ENCODE measurements around the gene SERGEF. TPM values are rescaled to one million over a fixed set of nuclear protein-coding genes. Genes with fewer than 3 reads are reported as not detected.

Gene SERGEF
- total and polyA plus RNA-seq, 8 donors, result 16.2 to 26.1 (median 19.7) TPM

- intact Hi-C loops (cut with DNase I), result no loop called here
- no peak for ATAC-seq
- TF ChIP-seq, protein P1, sequence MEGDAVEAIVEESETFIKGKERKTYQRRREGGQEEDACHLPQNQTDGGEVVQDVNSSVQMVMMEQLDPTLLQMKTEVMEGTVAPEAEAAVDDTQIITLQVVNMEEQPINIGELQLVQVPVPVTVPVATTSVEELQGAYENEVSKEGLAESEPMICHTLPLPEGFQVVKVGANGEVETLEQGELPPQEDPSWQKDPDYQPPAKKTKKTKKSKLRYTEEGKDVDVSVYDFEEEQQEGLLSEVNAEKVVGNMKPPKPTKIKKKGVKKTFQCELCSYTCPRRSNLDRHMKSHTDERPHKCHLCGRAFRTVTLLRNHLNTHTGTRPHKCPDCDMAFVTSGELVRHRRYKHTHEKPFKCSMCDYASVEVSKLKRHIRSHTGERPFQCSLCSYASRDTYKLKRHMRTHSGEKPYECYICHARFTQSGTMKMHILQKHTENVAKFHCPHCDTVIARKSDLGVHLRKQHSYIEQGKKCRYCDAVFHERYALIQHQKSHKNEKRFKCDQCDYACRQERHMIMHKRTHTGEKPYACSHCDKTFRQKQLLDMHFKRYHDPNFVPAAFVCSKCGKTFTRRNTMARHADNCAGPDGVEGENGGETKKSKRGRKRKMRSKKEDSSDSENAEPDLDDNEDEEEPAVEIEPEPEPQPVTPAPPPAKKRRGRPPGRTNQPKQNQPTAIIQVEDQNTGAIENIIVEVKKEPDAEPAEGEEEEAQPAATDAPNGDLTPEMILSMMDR (IDR thresholded peaks at IDR 0.05), result no peak
Measured at GRCh38 chr11:17840101-17840548, 172.7 kb downstream of the SERGEF start.

DNA sequence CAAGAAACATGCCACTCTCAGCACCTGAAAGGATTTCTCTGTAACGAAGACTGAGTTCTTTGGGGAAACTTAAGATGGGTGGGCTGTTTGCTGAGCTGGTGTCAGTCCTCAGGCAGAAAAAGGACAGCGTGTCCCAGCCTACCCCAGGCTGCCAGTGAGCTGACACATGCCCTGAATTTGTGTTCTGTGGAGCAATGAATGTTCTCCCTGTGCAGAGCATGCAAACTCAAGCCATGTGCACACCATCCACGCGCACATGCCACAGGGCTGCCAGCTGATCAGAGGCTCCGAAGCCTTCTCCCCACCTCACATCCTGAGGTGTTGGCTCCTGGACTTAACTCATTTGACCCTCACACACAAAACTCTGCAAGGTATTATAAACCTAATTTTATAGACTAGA, 173.4 kb downstream of the SERGEF start:
- no peaks in the 10 kb centered on the region for H3K27me3 ChIP-seq
- H3K27ac ChIP-seq, result no peak overlapping the region
- ATAC-seq (no peak), DNase-seq (no peak)
- intact Hi-C loops (cut with DNase I), result no loop called here
- no peaks in the 10 kb centered on the region for H3K36me3 ChIP-seq
- TF ChIP-seq, protein P1 (IDR thresholded peaks at IDR 0.05), result no peak
- H3K9me3 ChIP-seq, result no peaks in the 10 kb centered on the region
- H3K4me1 ChIP-seq, result no peaks in the 10 kb centered on the region
- no peak overlapping the region for H3K4me3 ChIP-seq

More at GRCh38 chr11:17840101-17840548, 172.7 kb downstream of the SERGEF start:
- Histone ChIP-seq H3K27ac (no peak overlapping the region), H3K27me3 (no peaks in the 10 kb centered on the region), H3K36me3 (no peaks in the 10 kb centered on the region), H3K9me3 (no peaks in the 10 kb centered on the region), H3K4me3 (no peak overlapping the region), H3K4me1 (no peaks in the 10 kb centered on the region)
- no peak for DNase-seq

- intact Hi-C loops (cut with DNase I), result no loop called here
- DNase-seq, result no peak
- TF ChIP-seq, protein P1 (IDR thresholded peaks at IDR 0.05), result no peak
- H3K4me1 ChIP-seq, result no peaks in the 10 kb centered on the region
- no peaks in the 10 kb centered on the region for H3K36me3 ChIP-seq
- ATAC-seq, result no peak
- H3K27me3 ChIP-seq, result no peaks in the 10 kb centered on the region
- H3K9me3 ChIP-seq, result no peaks in the 10 kb centered on the region
- H3K4me3 ChIP-seq, result no peak overlapping the region
- H3K27ac ChIP-seq, result no peak overlapping the region
Measured at GRCh38 chr11:17838102-17838501, 174.7 kb downstream of the SERGEF start.

GRCh38 chr11:17831883-17832282, 181.0 kb downstream of the SERGEF start:
- ATAC-seq, result no peak

DNA sequence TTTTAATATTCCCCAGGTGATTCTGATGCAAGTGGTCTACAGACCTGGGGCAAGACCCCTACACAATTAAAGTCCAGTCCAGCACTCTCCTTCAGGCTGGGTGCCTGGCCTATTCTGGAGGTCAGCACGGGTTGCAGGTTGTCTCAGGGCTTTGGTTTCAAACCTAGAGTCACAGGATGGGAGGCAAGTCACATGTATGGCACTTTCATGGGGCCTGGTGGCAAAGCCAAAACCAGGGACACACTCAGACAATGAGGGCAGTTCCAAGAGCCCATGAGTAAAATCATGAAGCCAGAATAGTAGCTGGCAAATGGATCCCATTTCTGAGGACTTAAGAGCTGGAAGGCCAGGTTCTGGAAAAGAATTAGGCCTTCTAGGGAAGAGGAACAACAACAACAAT, 181.6 kb downstream of the SERGEF start:
- Histone ChIP-seq H3K4me3 (no peak overlapping the region), H3K9me3 (no peaks in the 10 kb centered on the region), H3K4me1 (peaks cover 0 to 5% of the 10 kb centered on the region in 2 donors), H3K27ac (no peak overlapping the region), H3K27me3 (no peaks in the 10 kb centered on the region), H3K36me3 (no peaks in the 10 kb centered on the region)
- ATAC-seq (no peak), DNase-seq (no peak)
- intact Hi-C loops (cut with DNase I), result no loop called here
- TF ChIP-seq, protein P1 (IDR thresholded peaks at IDR 0.05), result no peak

More at GRCh38 chr11:17831883-17832282, 181.0 kb downstream of the SERGEF start:
- Histone ChIP-seq H3K4me3 (no peak overlapping the region), H3K36me3 (no peaks in the 10 kb centered on the region), H3K27me3 (no peaks in the 10 kb centered on the region), H3K9me3 (no peaks in the 10 kb centered on the region), H3K27ac (no peak overlapping the region), H3K4me1 (peaks cover 0 to 5% of the 10 kb centered on the region in 2 donors)
- TF ChIP-seq, protein P1 (IDR thresholded peaks at IDR 0.05), result no peak
- DNase-seq, result no peak
- intact Hi-C loops (cut with DNase I), result no loop called here

All from left lung (tissue), 10 donors.